Measurements from ENCODE around the gene FGFR4.

FGFR4 gene

DNA sequence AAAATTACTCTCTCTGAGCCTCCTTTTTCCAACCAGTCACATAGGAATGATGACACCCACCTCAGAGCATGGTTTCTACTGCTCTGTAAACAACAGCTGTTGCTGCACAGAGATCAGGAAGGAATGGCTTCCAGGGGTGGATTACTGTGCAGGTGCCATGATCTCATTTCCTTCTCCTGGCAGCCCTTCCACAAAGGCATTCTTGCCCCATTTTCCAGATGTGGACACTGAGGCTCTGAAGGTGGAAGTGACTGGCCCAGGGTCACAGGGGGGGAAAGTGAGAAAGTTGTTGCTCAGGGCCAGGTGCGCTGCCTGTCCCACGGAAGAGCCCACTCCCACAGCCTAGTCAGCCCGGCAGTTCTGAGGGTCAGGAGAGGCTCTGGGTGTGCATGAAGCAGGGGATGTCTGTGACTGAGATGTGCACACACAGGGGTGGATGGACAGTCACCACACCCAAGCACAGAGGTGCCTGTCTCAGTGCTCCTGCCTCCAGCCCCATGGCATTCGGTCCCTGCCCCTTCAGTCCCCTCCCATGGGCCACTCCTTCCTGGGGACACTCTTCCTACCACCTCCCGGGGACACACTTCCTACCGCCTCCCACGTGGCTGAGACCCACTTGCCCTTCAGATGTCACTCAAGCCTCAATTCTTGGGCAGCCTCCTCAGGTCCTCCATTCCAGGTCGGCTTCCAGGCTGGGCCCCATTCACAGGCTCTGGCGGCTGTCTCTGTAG, 17.0 kb downstream of the FGFR4 start:
- DNase-seq = no peak

DNA sequence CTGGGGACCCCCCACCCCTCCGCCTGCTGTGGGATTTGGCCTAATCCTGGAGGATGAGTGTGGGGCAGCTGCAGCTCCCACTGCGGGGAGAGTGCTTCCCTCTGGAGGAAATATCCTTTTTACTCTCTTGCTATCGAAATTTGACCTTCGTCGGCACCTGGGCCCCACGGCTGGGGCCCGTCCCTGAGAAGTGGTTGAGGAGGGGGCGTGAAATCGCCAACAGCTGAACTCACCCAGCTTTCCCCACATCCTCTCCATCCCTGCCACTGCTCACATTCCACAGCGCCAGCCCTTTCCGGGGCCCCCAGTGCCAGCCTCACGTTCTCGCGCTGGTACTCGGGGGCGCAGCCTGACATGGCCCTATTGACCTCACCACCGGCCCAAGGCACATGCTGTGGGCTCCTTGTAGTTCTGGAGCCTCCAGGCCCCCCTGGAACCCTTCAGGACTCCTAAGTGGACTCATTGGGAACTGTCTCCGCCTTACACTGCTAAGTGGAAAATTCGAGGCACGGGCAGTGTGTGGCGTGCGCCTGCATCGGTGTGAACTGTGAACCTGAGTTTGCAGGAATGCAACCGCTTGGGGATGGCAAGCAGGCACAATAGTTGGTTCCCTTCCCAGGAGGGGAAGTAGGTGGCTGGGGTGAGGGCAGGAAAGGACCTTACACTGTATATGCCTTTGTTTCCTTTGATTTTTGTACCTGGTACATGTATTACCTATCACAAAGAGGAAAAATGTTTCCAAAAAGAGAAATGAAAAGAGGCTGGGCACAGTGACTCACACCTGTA, 19.2 kb downstream of the FGFR4 start:
- peak; percentile 67 for DNase-seq

DNA sequence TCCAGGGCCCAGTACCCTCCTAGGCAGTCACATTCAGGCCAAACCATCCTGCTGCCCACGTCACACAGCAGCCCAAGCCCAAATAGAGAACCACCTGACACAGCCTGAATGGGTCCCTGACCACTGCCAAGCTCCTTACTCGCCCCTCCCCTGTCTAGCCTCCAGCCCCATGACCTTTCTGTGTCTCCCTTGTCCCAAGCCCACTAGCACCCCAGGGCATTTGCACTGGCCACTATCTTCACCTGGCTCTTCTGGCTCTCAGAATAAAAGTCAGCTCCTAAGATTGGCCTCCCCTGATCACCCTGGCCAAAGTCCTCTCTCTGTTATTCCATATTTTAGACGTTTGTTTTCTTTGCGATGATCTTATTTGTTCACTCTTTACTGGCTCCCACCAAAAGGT, 20.4 kb downstream of the FGFR4 start:
- DNase-seq = no peak

DNA sequence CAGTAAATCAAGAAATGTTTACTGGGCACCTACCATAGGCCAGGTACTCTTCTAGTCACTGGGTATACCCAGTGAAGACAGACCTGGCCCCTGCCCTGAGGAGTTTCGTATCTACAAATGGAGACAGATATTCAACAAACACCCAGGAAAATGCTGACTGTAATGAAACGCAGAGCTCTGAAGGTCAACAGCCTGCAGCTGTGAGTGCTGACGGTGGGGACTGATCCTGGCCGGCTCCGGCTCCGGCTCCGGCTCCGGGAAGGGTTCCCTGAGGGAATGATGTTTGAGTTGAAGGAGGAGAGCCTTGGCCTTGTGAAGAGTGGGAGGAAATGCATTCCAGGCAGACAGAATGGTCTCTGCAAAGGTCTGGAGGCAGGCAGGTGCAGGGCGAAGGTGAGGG, 23.1 kb downstream of the FGFR4 start:
- no peak for DNase-seq

DNA sequence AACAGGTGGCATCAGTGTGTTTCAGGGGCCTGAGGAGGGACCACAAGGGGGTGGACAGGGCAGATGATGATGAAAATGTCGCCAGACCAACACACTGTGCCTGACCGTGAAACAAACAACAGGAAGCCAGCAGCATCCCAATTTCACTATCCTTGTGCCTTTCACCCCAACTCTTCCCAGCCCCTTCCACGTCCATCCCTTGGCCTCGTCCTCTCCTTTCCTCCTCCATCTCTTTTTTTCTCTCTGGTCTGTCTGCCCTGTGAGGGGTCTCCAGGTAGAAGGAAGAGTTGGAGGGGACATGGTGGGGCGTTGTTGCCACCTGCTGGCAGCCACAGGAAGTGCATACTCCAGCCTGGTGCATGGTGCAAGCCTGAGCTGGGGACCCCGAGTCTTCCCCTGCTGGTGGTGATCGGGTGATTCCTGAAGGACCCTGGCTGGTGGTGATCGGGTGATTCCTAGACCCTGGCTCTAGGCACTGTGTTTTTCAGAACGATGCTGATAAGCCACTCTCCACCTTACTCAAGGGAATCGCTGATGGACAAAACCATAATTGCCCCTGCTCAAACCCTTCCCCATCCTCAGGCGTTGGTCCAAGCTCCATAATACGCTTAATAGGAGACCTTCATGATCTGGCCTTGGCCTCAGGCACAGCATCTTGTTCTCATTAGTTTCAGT, 25.1 kb downstream of the FGFR4 start:
- DNase-seq = peak; percentile 67

DNA sequence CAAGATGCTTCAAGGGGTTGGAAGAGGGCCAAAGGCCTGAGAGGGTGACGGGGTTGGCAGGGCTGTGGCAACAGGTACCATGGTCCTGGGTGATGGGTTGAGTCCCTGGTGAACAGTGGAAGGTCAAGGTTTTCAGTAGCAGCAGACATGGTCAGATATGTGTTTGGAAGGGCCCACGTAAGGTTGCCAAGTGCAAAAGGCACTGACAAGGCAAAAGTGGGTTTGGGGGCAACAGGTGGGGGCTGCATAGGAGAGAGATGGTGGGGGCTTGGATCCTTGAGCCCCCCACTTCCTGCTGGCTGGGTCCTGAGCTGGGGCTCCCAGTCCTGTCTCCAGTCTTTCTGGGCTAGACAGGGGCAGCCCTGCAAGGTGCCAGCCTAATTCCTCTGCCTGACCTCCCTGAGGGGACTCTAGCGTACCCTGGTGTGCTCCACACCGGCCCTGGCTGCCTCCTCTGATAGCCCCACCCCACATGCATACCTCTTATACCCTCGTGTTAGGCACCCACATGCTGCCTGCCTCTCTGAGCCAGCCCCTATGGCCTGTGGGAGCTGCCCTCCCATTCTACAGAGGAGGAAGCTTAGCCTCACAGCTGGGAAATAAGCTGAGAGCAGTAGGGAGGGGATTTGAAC, 26.0 kb downstream of the FGFR4 start:
- no peak for DNase-seq

DNA sequence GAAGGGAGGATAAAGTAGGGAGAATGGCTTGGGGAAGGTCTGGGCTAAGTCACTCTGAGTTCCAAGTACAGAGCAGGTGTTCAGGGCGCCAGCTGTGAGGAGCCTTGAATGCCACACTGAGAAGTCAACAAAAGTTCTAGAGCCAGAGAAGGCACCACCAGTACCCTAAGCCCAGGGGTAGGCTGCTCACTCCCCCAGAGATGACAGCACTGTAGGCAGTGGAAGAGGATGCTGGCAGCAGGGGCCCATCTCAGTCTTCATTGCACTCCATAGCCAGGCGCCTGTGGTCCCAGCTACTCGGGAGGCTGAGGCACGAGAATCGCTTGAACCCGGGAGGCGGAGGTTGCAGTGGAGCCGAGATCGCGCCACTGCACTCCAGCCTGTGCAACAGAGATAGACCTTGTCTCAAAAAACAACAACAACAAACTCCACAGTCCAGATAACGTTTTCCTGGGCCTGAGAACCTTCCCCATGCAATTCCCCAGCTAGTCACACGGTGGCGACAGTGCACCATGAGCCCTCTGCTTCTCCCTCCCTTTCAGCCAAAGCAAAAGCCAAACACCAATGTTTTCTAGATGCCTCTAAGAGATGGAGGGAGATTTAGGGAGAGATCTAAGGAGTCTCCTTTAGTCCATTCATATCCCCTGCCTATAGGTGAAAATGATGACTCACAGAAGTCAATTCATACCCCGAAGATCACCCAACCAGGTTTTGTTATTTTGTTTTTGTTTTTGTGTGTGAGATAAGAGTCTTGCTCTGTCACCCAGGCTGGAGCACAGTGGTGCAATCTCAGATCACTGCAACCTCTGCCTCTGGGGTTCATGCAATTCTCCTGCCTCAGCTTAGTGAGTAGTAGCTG, 27.1 kb downstream of the FGFR4 start:
- DNase-seq = peak; percentile 79

DNA sequence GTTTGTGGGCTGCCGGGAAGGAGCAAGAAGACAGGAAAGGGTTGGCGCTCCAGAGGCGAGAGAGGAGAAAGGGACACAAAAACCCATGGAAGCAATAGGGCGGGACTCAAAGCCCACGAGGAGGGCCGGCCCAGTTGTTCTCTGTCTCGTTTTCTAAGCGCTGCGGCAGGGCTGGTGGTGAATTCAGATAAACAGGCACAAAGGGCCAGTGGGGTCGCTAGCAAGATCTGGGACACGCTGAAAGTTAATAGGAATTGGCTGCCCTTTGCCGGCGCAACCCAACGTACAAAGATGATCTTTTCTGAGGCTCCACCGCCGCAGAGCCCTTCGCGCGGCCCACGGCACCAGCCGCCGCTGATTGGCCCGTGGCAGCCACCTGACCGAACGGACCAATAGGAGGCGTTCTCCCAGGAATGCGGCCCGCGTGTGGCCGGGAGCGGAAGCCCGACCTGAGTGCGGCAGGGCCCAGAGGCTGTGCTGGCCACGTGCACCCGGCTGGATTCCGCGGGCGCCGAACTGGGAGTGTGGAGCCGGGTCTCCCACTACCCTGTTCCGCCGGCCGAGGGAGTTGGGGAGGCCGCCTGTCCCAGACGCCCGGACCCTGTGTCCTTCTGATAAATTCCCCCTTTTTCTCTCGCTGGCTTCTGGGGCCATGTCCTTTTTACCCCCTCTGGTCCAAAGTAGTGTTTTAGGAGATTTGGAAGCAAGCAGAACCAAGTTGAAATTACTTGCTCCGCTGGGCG, 30.1 kb downstream of the FGFR4 start:
- peak; percentile 92 for DNase-seq

DNA sequence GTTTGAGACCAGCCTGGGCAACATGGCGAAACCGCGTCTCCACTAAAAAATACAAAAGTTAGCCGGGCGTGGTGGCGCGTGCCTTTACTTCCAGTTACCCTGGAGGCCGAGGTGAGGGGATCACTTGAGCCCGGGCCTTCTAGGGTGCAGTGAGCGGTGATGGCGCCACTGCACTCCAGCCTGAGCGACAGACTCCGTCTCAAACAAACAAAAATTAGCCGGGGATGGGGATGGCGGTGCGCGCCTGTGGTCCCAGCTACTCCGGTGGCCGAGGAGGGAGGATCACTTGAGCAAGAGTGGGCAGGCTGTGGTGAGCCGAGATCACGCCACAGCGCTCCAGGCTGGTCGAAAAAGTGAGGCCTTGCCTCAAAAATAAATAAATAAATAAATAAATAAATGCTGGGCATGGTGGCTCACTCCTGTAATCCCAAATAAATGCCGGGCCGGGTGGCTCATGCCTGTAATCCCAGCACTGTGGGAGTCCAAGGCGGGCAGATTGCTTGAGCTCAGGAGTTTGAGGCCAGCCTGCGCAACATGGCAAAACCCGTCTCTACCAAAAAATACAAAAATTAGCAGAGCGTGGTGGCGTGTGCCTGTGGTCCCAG, 30.8 kb downstream of the FGFR4 start:
- DNase-seq = no peak

DNA sequence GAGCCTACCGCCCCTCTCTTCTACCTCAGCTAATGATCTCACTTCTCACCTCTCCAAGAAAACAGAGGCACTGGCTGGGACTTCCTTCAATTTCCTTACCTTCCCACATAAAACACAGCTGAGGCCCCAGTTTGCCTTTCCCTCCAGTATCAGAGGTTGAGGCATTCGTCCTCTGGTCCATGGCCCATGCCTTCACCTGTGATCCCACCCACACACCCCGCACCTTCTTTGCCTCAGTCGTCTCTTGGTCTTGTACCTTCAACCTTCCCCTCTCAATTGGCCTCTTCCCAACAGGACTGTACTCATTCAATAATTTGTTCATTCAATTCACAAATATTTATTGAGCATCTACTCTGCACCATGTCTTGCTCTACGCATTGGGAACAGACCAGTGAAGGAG, 35.9 kb downstream of the FGFR4 start:
- no peak for DNase-seq

DNA sequence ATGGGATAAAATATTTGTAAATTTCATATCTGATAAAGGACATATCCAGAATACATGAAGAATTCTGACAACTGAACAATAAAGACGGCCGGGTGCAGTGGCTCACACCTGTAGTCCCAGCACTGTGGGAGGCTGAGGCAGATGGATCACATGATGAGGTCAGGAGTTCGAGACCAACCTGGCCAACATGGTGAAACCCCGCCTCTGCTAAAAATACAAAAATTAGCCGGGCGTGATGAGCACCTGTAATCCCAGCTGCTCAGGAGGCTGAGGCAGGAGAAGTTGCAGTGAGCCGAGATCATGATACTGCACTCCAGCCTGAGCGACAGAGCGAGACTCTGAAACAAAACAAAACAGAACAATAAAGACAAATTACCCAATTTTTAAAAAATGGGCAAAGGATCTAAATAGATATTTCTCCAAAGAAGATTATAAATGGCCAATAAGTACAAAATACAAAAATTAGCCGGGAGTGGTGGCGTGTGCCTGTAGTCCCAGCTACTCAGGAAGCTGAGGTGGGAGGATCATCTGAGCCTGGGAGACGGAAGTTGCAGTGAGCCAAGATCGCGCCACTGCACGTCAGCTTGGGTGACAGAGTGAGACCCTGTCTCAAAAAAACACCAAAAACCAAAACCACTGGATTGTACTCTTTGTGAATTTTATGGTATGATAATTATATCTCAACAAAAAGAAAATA, 37.2 kb downstream of the FGFR4 start:
- no peak for DNase-seq

DNA sequence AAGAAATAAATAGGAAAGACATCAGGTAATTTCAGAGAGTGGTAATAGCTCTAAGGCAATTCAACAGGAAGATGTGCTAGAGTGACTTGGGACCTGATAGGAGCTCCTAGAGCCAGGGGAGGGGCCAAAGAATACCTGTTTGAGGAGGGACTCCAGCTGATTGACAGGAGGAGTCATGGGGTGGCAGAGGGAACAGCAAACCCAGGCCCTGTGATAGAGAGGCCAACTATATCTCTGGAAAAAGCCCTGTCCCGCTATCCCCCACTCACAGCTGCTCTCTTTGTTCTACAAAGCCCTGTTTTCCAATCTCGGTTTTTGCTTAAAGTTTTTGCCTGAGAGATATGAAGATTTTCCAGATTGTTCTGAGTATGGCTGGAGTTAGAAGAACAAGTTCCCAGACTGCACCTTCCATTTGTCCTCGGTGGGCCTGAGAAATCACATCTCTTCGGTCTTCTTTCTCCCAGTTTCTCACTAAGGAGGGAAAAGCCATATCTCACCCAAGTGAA, 37.8 kb downstream of the FGFR4 start:
- no peak for DNase-seq

DNA sequence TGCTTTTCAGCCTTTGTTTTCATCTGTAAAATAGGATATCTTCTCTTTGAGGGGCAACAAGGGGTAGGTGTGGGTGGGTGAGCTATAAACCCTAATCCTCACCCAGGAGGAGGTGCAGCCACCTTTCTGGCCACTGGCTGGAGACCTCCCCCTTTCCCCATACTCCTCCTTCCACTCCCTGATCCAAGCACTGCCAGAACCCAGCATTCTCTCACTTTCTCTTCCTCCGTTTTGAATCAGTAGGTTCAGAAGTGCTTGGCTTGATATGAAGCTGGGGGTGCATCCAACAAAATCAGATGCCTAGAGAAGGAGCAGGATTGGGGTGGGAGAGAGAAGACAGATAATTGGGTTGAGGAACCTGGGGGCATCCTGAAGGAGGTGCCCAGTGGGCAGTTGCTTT, 40.1 kb downstream of the FGFR4 start:
- no peak for DNase-seq

DNA sequence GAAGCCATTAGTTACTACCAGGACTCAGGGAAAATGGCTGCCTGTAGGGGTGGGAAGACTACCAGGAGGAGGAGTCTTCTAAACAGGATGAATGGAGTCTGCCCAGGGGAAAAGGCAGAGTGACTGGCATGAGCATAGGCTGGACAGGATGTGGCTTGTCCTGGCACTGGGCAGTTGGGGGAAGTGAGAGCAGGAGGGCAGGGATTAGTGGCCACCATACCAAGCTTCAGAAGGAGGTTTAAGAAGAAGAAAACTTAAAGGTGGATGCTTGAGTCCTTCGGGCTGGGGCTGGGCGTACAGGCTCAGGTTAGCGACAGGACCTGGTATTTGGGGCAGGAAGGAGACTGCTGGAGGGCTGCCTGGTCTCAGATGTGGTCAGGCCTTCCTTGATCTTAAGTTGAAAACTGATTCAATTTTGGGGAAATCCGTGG, 41.9 kb downstream of the FGFR4 start:
- no peak for DNase-seq

DNA sequence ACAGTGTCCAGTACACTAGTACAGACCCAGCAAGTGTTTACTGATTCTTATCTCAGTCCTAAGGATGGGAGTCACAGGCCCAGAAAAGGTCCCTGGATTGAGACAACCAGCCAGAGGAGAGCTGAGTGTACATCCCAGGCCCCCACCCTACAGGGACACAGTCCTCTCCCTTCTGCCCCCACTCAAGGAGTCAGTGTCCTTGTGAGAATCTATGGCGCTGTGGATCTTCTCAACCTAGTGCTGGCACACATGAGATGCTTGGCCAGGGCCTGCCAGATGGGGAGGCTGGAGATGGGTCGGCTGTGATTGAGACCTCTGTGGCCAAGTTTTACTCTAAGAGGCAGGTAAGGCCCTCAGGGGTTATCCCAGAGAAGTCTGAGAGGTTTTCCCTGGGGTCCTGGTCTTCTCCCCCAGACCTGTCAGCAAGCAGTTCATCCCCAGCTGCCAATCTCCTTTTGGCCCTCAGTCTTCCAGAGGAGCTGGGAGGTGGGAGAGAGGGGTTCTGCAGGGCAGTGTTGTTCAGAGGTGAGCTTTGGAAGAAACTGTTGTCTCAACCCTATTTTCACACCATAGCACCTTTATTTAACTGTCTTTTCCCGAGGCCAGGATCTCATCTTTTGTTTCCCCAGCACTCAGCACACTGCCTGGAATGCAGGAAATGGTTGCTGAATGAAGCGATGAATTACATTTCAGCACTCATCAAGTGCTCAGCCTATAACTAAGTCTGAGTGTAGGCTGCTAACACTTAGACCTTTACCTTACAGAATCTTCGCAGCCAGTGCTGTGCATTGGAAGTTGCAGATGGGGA, 43.7 kb downstream of the FGFR4 start:
- DNase-seq = no peak

DNA sequence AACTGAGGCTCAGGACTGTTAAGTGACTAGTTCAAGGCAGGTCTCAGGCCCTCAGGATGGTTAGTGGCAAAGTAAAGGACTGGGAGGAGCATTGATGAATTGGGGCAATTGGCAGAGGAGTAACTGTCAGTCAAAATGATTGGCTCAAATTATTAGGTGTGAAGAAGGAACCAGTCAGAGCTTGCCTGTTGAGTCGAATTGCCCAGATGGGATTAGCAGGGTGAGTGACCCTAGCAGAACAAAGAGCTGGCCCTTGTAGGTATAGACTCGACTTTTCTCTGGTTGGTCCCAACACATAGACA, 44.3 kb downstream of the FGFR4 start:
- DNase-seq = no peak

DNA sequence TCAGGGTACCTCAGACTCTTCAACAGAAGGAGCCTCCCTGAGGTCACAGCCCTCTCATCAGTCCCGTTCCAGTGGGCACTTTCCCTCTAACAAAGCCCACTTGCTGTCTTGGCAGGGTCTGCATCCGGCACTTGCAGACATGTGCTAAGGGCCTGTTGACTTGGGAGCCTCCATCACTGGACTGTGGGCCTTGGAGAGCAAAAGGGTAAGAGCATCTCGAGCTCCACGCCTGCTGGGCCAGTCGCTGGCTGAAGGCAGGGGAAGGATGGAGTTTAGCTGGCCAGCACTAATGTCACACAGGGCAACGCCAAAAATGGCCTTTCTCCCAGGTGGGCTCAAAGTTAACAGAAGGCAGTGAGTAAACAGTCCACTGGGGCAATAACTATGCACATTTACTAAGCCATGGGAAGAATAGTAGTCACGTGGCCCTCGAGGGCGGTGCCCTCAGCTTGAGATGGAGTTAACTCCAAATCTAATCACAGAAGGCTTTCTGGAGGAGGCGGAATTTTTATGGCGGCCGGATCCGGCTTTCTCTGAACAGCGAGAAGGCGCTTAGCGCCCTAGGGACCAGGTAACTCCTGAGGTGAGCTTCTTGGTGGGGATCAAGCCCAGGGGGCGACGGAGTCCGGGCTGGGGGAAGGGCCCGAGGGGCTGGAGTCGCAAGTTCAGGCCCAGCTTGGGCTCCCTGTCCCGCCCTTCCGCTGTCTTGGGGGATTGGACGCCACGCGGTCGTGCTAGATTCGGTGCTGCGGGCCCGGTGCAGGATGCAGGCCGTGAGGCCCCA, 44.8 kb downstream of the FGFR4 start:
- DNase-seq = no peak

DNA sequence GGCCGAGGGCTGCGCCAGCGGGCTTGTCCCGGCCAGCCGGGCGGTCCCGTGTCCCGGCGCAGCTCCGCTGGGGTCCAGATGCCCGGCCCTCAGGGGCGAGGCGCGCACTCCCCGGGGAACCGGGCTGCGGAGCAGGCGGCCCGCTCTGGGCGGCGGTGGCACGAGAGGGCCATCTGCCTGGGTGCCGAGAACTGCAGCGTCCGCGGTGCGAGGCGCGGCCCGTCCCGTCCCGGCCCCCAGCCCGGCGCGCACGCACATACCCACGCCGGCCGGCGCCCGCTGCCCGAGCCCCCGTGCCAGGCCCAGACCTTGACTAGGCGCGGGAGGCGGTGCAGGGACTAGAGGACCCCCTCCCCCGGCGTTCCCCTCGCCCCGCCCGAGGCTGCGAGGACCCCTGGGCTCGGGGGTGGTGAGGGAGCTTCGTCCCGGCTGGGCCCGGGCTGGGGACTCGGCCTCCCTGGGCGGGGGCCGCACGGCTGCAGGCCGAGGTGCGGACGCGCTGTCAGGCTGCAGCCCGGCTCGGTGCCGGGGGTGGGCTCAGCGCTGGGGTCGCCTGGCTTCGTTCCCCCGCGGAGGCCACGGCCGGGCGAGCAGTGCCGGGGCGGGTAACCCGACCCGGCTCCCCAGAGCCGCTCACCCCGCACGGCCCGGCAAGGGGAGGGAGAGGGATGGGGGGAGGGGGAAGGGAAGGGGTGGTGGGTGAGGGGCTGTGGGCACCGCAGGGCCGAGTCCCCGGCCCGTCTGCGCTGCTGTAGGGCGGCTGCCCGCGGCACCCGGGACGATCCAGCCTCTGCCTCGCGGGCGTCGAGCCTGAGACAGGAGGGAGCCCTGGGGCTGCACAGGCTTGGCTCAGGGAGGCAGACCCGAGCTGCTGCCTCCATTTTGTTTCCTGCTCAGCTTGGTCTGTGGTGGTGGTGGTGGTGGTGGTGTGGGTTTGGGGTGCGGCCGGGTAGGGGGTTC, 45.7 kb downstream of the FGFR4 start:
- peak; percentile 81 for DNase-seq

Data from left hindlimb (tissue), 1 donor.